Neural progenitor cell (in vitro differentiated cells): Measurements from ENCODE around the gene FES. TPM values are rescaled to one million over a fixed set of nuclear protein-coding genes. Genes with fewer than 3 reads are reported as not detected.

ENCODE experiments used
- DNase-seq: peaks from one replicate; pipeline ENCODE4 v3.0.0-alpha.2; 2016; ENCODE audit warnings: low spot score
- H2AFZ ChIP-seq: fragments of 200-600 bp; sonication (generic); replicated peaks from 2 replicates; pipeline ENCODE4 v1.6.1; 2016; ENCODE audit warnings: antibody characterized with exemption
- H3F3A ChIP-seq: fragments of 200-600 bp; sonication (generic); 2 replicates; pipeline ENCODE4 v1.6.1; 2016; ENCODE audit warnings: antibody characterized with exemption, low read depth
- H3K27ac ChIP-seq: fragments of 200-600 bp; sonication (generic); 2 replicates; pipeline ENCODE4 v1.5.1; 2016; ENCODE audit warnings: mild to moderate bottlenecking
- H3K27me3 ChIP-seq: fragments of 200-600 bp; sonication (generic); 2 replicates; pipeline ENCODE4 v1.6.1; 2016; ENCODE audit warnings: mild to moderate bottlenecking, moderate library complexity
- H3K36me3 ChIP-seq: fragments of 200-600 bp; sonication (generic); 2 replicates; pipeline ENCODE4 v1.5.1; 2016
- H3K4me1 ChIP-seq: fragments of 200-600 bp; sonication (generic); 2 replicates; pipeline ENCODE4 v1.6.1; 2016; ENCODE audit warnings: mixed run types
- H3K4me2 ChIP-seq: fragments of 200-600 bp; sonication (generic); 2 replicates; pipeline ENCODE4 v1.6.1; 2016
- H3K4me3 ChIP-seq: fragments of 200-600 bp; sonication (generic); 2 replicates; pipeline ENCODE4 v1.5.1; 2016
- H3K79me2 ChIP-seq: fragments of 200-600 bp; sonication (generic); 2 replicates; pipeline ENCODE4 v1.6.1; 2016; ENCODE audit warnings: low read depth
- H3K9ac ChIP-seq: fragments of 200-600 bp; sonication (generic); 2 replicates; pipeline ENCODE4 v1.6.1; 2016
- H3K9me3 ChIP-seq: fragments of 200-600 bp; sonication (generic); 2 replicates; pipeline ENCODE4 v1.5.1; 2016; ENCODE audit warnings: low read depth
- H4K20me1 ChIP-seq: fragments of 200-600 bp; sonication (generic); 2 replicates; pipeline ENCODE4 v1.6.1; 2016; ENCODE audit warnings: low read depth
- H3K27ac Mint-ChIP-seq: 3 replicates; pipeline ENCODE4 v1.8.0; 2021; ENCODE audit warnings: mixed read lengths
- H3K27me3 Mint-ChIP-seq: 2 replicates; pipeline ENCODE4 v1.8.0; 2022; ENCODE audit warnings: low read depth, mild to moderate bottlenecking, inconsistent platforms, moderate library complexity, mixed read lengths; ENCODE audit not compliant: insufficient read depth
- H3K36me3 Mint-ChIP-seq: 3 replicates; pipeline ENCODE4 v1.8.0; 2021; ENCODE audit warnings: mixed read lengths
- H3K4me1 Mint-ChIP-seq: 3 replicates; pipeline ENCODE4 v1.8.0; 2021; ENCODE audit warnings: mixed read lengths
- H3K4me3 Mint-ChIP-seq: 3 replicates; pipeline ENCODE4 v1.8.0; 2021; ENCODE audit warnings: mild to moderate bottlenecking, moderate library complexity, mixed read lengths
- H3K9me3 Mint-ChIP-seq: 3 replicates; pipeline ENCODE4 v1.8.0; 2020; ENCODE audit warnings: mixed read lengths
- EZH2 ChIP-seq: fragments of 200-600 bp; sonication (generic); IDR thresholded peaks from 2 replicates; pipeline ENCODE4 v1.6.1; 2017; ENCODE audit warnings: antibody characterized with exemption, mild to moderate bottlenecking, moderate library complexity
- EZH2phosphoT487 ChIP-seq: fragments of 200-600 bp; sonication (generic); IDR thresholded peaks from 2 replicates; pipeline ENCODE4 v1.6.1; 2017; ENCODE audit warnings: antibody characterized with exemption
- total RNA-seq: library from RNA; depleted of rRNA; stranded (reverse); fragments of >200 nt; gene quantifications from 2 replicates; pipeline ENCODE4 v1.2.3, GENCODE V29; 2015; ENCODE audit warnings: low replicate concordance
- TF ChIP-seq, protein P1 (sequence below): fragments of 200-600 bp; sonication (generic); IDR thresholded peaks from 2 replicates; pipeline ENCODE4 v1.5.1; 2017; ENCODE audit warnings: antibody characterized with exemption, mild to moderate bottlenecking

The FES gene
- total RNA-seq, 1 donor from 2014 or later, result 11.7 TPM

DNA sequence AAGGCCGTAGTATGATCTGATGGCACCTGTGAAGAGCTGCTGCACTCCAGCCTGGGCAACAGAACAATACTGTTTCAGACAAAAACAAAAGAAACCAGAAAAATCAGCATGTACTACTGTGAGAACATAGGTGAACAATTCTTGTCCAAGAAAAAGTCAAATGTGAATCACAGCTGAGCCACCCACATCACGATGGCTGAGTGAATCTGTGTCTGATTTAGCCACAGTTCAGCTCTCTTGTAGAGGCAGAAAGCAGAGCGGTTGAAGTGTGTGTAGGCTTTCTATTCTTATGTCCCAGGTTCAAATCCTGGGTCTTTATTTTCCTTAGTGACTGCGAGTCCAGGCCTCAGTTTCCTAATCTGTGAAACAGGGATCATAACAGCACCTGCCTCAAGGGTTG, 20.3 kb upstream of the FES start:
- H2AFZ ChIP-seq, result no peak overlapping the region
- no peaks in the 10 kb centered on the region for H3K27me3 ChIP-seq
- no peaks in the 10 kb centered on the region for H3K36me3 Mint-ChIP-seq
- no peaks in the 10 kb centered on the region for H3K9me3 ChIP-seq
- peaks cover 8% of the 10 kb centered on the region for H3K4me1 ChIP-seq
- peaks cover 9% of the 10 kb centered on the region for H3K27me3 Mint-ChIP-seq
- no peak overlapping the region for H3K4me3 Mint-ChIP-seq
- TF ChIP-seq EZH2phosphoT487 (no peak), EZH2 (no peak)
- TF ChIP-seq, protein P1, sequence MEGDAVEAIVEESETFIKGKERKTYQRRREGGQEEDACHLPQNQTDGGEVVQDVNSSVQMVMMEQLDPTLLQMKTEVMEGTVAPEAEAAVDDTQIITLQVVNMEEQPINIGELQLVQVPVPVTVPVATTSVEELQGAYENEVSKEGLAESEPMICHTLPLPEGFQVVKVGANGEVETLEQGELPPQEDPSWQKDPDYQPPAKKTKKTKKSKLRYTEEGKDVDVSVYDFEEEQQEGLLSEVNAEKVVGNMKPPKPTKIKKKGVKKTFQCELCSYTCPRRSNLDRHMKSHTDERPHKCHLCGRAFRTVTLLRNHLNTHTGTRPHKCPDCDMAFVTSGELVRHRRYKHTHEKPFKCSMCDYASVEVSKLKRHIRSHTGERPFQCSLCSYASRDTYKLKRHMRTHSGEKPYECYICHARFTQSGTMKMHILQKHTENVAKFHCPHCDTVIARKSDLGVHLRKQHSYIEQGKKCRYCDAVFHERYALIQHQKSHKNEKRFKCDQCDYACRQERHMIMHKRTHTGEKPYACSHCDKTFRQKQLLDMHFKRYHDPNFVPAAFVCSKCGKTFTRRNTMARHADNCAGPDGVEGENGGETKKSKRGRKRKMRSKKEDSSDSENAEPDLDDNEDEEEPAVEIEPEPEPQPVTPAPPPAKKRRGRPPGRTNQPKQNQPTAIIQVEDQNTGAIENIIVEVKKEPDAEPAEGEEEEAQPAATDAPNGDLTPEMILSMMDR, result no peak
- no peak overlapping the region for H3K27ac Mint-ChIP-seq
- no peak for DNase-seq
- H3K4me3 ChIP-seq, result no peak overlapping the region
- H3K27ac ChIP-seq, result no peak overlapping the region
- peaks cover 15% of the 10 kb centered on the region for H3K4me1 Mint-ChIP-seq
- no peaks in the 10 kb centered on the region for H3K79me2 ChIP-seq
- no peaks in the 10 kb centered on the region for H3K36me3 ChIP-seq
- H3K4me2 ChIP-seq, result no peak overlapping the region
- no peaks in the 10 kb centered on the region for H3K9me3 Mint-ChIP-seq
- H3K9ac ChIP-seq, result no peak overlapping the region
- no peaks in the 10 kb centered on the region for H4K20me1 ChIP-seq
- H3F3A ChIP-seq, result peaks cover 3% of the 10 kb centered on the region

DNA sequence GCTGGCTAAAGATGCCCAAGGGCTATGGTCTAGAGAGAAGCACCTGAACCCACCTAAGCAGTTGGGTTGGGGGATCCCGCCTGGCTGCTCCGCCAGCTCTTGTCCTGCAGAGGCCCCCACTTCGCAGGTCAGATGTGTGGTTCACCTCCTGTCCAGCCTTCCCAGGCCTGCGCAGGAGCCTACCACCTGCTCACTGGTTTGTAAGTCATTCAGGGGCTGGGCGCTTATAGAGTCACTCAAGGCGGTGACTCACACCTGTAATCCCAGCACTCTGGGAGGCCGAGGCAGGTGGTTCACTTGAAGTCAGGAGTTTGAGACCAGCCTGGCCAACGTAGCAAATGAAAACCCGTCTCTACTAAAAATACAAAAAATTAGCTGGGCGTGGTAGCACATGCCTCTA, 19.8 kb upstream of the FES start:
- no peak overlapping the region for H3K9ac ChIP-seq
- H3K79me2 ChIP-seq, result no peaks in the 10 kb centered on the region
- Mint-ChIP-seq H3K27me3 (peaks cover 9% of the 10 kb centered on the region), H3K27ac (no peak overlapping the region), H3K36me3 (no peaks in the 10 kb centered on the region), H3K9me3 (no peaks in the 10 kb centered on the region), H3K4me3 (no peak overlapping the region), H3K4me1 (peaks cover 16% of the 10 kb centered on the region)
- TF ChIP-seq EZH2 (no peak), EZH2phosphoT487 (no peak)
- TF ChIP-seq, protein P1, result no peak
- H3K36me3 ChIP-seq, result no peaks in the 10 kb centered on the region
- H3K4me3 ChIP-seq, result no peak overlapping the region
- no peak for DNase-seq
- H3K27ac ChIP-seq, result no peak overlapping the region
- no peaks in the 10 kb centered on the region for H3K9me3 ChIP-seq
- H2AFZ ChIP-seq, result no peak overlapping the region
- H3K4me1 ChIP-seq, result peaks cover 13% of the 10 kb centered on the region
- no peaks in the 10 kb centered on the region for H4K20me1 ChIP-seq
- peaks cover 8% of the 10 kb centered on the region for H3F3A ChIP-seq
- H3K27me3 ChIP-seq, result no peaks in the 10 kb centered on the region
- no peak overlapping the region for H3K4me2 ChIP-seq

DNA sequence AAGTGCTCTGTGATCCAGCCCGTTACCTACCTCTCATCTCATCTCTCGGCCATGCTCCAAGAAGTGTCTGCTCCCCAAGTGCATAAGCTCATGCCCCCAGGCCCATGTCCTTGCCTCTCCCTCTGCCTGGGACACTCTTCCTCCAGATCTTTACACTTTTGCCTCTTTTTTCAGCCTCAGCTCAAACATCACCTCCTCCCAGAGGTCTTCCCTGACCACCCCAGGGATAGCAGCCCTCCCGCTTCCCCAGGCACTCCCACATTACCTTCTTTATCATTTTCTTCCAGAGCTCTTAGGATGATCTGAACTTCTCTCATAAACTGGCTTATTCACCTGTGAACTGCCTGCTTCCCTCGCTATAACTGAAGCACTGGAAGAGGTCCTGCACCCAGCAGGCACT, 18.6 kb upstream of the FES start:
- Histone ChIP-seq H3K27ac (no peak overlapping the region), H3K4me2 (no peak overlapping the region), H3K79me2 (no peaks in the 10 kb centered on the region), H2AFZ (no peak overlapping the region), H3K9me3 (no peaks in the 10 kb centered on the region), H4K20me1 (no peaks in the 10 kb centered on the region), H3F3A (peaks cover 20% of the 10 kb centered on the region), H3K9ac (no peak overlapping the region), H3K4me1 (peaks cover 15% of the 10 kb centered on the region), H3K27me3 (no peaks in the 10 kb centered on the region), H3K4me3 (no peak overlapping the region), H3K36me3 (no peaks in the 10 kb centered on the region)
- no peak for DNase-seq
- TF ChIP-seq, protein P1, result no peak
- no peak for TF ChIP-seq EZH2
- no peak for TF ChIP-seq EZH2phosphoT487
- Mint-ChIP-seq H3K4me3 (no peak overlapping the region), H3K27me3 (peaks cover 9% of the 10 kb centered on the region), H3K36me3 (peaks cover 1% of the 10 kb centered on the region), H3K27ac (peak overlapping the region; percentile 3), H3K4me1 (peaks cover 28% of the 10 kb centered on the region), H3K9me3 (no peaks in the 10 kb centered on the region)
